ENCODE data around the gene EML4. TPM values are rescaled to one million over a fixed set of nuclear protein-coding genes. Genes with fewer than 3 reads are reported as not detected.

Gene EML4
- total RNA-seq, 1 experiment from 2014 or later, result 93.7 TPM

GRCh38 chr2:42317945-42318344 is 148.8 kb downstream of the EML4 start:
- Histone ChIP-seq H3K27ac (ENCODE audit: low read depth, low read length, poor library complexity, severe bottlenecking) (peak overlapping the region; percentile 28), H3K27me3 (replicated peaks; ENCODE audit: insufficient read depth, low read depth, low read length, poor library complexity) (no peaks in the 10 kb centered on the region), H3K36me3 (ENCODE audit: insufficient read depth, low read length, poor library complexity, severe bottlenecking) (peaks cover 15% of the 10 kb centered on the region), H3K9me3 (ENCODE audit: low read depth, low read length, poor library complexity, severe bottlenecking) (no peaks in the 10 kb centered on the region), H3K4me1 (ENCODE audit: insufficient read depth, low read length, poor library complexity, severe bottlenecking) (peaks cover 51% of the 10 kb centered on the region), H3K4me3 (ENCODE audit: low read depth, low read length, poor library complexity, severe bottlenecking) (no peak overlapping the region)
- ChIA-PET POLR2A (ENCODE audit: low non-redundant PET) (no interaction called here), CTCF (no interaction called here)
- BruUV-seq (replicated peaks), result no TSS peak
- no peak for TF ChIP-seq EZH2 (IDR thresholded peaks at IDR 0.05; ENCODE audit: borderline replicate concordance, low read depth, low read length, poor library complexity, severe bottlenecking)
- TF ChIP-seq CTCF (conservative IDR thresholded peaks at IDR 0.05; ENCODE audit: low read depth, low read length), result no peak
- intact Hi-C loops (cut with micrococcal nuclease; ENCODE audit: unreplicated experiment), result no loop called here
- DNase-seq (ENCODE audit: low spot score), result peak; percentile 43

GRCh38 chr2:42319265-42319664 is 150.1 kb downstream of the EML4 start:
- Histone ChIP-seq H3K4me1 (ENCODE audit: insufficient read depth, low read length, poor library complexity, severe bottlenecking) (peaks cover 48% of the 10 kb centered on the region), H3K4me3 (ENCODE audit: low read depth, low read length, poor library complexity, severe bottlenecking) (no peak overlapping the region), H3K27ac (ENCODE audit: low read depth, low read length, poor library complexity, severe bottlenecking) (no peak overlapping the region), H3K9me3 (ENCODE audit: low read depth, low read length, poor library complexity, severe bottlenecking) (no peaks in the 10 kb centered on the region), H3K36me3 (ENCODE audit: insufficient read depth, low read length, poor library complexity, severe bottlenecking) (peaks cover 15% of the 10 kb centered on the region), H3K27me3 (replicated peaks; ENCODE audit: insufficient read depth, low read depth, low read length, poor library complexity) (no peaks in the 10 kb centered on the region)
- no peak for TF ChIP-seq EZH2 (IDR thresholded peaks at IDR 0.05; ENCODE audit: borderline replicate concordance, low read depth, low read length, poor library complexity, severe bottlenecking)
- no peak for TF ChIP-seq CTCF (conservative IDR thresholded peaks at IDR 0.05; ENCODE audit: low read depth, low read length)
- CTCF ChIA-PET, result no interaction called here
- no TSS peak for BruUV-seq (replicated peaks)
- no peak for DNase-seq (ENCODE audit: low spot score)
- POLR2A ChIA-PET (ENCODE audit: low non-redundant PET), result no interaction called here
- intact Hi-C loops (cut with micrococcal nuclease; ENCODE audit: unreplicated experiment), result no loop called here

- Histone ChIP-seq H3K27ac (ENCODE audit: low read depth, low read length, poor library complexity, severe bottlenecking) (no peak overlapping the region), H3K27me3 (replicated peaks; ENCODE audit: insufficient read depth, low read depth, low read length, poor library complexity) (no peaks in the 10 kb centered on the region), H3K36me3 (ENCODE audit: insufficient read depth, low read length, poor library complexity, severe bottlenecking) (peaks cover 18% of the 10 kb centered on the region), H3K4me3 (ENCODE audit: low read depth, low read length, poor library complexity, severe bottlenecking) (no peak overlapping the region), H3K9me3 (ENCODE audit: low read depth, low read length, poor library complexity, severe bottlenecking) (no peaks in the 10 kb centered on the region), H3K4me1 (ENCODE audit: insufficient read depth, low read length, poor library complexity, severe bottlenecking) (peaks cover 25% of the 10 kb centered on the region)
- POLR2A ChIA-PET (ENCODE audit: low non-redundant PET), result no interaction called here
- CTCF ChIA-PET, result interaction anchor here (0.6 kb wide), 1 partner anchor 136 kb away, joined by 3 read pairs; no protein-coding TSS in a partner anchor
- BruUV-seq (replicated peaks), result no TSS peak
- intact Hi-C loops (cut with micrococcal nuclease; ENCODE audit: unreplicated experiment), result no loop called here
- TF ChIP-seq EZH2 (IDR thresholded peaks at IDR 0.05; ENCODE audit: borderline replicate concordance, low read depth, low read length, poor library complexity, severe bottlenecking) (no peak), CTCF (conservative IDR thresholded peaks at IDR 0.05; ENCODE audit: low read depth, low read length) (no peak)
- DNase-seq (ENCODE audit: low spot score), result no peak
Observed at GRCh38 chr2:42321452-42322064, 152.4 kb downstream of the EML4 start.

All from A673 (cell line).